GM18951 (cell line): Measurements from ENCODE around the gene SLIT3.
"Not testable (repeated sequence)": the region's sequence is repeated elsewhere in the genome, so short reads cannot be mapped to it uniquely, and the experiment has no call there.

Experiments
- POLR2A ChIP-seq: IDR thresholded peaks from 4 replicates; pipeline ENCODE4 v1.6.1; 2011; ENCODE audit warnings: mild to moderate bottlenecking; ENCODE audit not compliant: insufficient read length, insufficient read depth; ENCODE audit errors: extremely low read depth
- in situ Hi-C: fragments of 300-500 bp; cut with MboI; formaldehyde crosslinking; loops from one replicate; pipeline ENCODE4 v1.12.0; 2022; ENCODE audit warnings: low sequenced_read_pairs, mixed read lengths, inconsistent platforms; ENCODE audit not compliant: unreplicated experiment

The SLIT3 gene

DNA sequence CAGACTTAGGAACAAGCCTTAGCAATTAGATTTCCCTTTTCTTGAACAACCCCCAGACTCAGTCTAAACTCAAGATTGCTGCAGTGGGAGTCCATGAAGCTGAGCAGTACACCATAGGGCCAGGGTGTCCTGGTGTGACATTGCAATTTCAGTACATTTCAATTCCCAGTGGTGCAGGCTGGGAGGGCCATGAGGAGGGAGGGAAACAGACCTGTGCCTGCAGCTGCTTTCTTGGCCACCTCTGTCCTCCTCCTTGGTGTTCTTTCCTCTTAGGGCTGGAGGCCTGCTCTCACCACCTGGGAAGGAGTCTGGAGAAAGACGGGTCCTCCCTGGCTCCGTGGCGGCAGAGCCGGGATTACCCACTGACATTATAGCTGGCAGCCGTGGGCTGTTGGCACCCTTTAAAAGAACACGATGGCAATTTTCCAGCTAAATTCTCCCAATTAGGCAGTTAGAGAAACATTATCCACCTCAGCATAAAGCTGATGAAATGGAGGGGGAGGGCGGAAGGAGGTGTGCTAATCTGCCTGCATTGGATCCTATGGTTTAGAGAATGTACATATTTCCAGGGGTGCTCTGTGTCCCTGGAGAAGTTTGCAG is 186.4 kb downstream of the SLIT3 start:
- no peak for TF ChIP-seq POLR2A
- in situ Hi-C loops: no loop called here

DNA sequence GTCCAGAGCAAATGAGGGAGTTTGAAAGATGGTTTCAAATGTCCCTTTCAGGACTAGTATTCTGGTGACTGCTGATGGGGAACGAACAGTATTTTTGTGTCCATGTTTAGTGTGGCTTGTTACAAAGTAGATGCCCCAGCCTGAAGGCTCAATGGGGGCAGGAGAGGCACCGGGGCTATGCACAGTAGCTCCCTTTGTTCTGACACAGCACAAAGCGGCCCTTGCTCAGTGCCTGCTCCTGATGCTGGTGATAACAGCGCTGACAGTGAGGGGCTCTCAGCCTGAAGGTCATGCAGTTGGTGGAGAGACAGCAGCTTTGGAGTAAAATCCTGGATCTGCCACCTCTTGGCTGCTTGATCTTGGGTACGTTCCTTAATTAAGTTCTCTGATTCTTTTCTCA is 188.9 kb downstream of the SLIT3 start:
- TF ChIP-seq POLR2A: no peak
- in situ Hi-C loops: no loop called here

DNA sequence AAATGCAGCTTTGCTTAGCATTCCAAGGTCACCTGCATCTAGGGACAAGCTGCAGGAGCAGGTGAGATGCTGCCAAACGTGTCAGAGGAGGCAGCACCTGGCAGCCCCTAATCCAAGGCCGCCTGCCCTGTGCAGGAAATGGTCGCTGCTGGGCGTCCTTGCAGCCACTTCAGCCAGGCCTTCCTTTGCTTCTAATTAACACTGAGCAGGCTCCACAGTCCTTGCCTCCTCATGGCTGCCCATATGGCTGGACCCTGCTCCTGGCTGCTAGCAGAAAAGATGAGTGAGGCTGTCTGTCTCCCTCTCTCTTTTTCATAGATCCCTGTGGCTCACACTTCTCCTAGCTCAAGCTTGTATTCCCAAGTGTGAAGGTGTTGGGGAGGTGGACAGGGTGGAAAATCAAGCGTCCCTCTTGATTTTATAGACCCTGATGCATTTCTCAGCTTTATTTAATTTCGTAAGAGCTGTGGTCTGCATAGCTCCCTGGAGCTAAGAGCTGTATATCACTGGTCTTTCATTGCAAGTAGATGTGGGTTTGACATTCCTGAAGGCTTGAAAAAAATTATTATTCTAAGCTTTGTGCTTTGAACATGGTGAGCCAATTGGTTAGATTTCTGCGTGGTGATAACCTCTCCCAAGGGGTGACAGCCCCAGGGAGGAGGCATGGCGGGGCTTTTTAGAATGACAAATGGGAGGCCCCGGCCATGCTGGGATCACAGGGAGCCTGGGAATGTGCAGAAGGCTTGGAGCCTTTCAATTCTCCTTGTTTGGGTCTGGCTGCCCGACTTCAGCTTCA is 193.8 kb downstream of the SLIT3 start:
- no peak for TF ChIP-seq POLR2A
- in situ Hi-C loops: no loop called here

DNA sequence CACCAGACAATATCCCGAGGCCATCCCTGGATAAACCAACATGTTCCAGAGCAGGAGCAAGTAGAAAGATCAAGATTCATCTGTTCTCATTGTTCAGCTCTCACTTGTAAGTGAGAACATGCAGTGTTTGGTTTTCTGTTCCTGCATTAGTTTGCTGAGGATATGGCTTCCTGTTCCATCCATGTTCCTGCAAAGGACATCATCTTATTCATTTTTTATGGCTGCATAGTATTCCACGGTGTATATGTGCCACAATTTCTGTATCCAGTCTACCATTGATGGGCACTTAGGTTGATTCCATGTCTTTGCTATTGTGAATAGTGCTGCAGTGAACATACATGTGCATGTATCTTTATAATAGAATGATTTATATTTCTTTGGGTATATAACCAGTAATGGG is 195.4 kb downstream of the SLIT3 start:
- in situ Hi-C loops: not testable (repeated sequence)

DNA sequence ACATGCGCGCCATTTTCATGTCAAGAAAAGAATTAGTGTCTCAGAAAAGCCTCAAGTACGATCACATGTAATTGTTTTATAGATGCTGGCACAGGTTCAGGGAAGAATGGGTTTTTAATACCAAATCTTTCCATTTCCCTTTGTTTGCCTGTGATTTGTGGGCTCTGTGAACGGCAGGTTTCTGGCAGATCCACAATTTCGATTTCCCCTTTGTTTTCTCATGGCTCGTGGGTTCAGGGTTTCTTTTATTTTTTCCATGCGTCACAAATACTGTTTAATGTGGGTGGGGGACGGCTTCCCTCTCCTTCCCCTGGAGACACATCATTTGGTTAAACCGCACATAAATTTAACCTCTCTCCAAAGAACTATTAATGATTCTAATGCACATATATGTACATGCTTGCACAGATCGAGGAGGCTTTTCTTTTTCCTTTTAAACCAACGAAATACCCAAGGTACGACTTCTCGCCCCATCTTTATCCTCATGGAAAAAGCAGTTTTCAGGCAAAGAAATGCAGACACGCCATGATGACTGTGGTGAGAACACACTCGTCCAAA is 195.9 kb downstream of the SLIT3 start:
- in situ Hi-C loops: no loop called here
- TF ChIP-seq POLR2A: no peak

DNA sequence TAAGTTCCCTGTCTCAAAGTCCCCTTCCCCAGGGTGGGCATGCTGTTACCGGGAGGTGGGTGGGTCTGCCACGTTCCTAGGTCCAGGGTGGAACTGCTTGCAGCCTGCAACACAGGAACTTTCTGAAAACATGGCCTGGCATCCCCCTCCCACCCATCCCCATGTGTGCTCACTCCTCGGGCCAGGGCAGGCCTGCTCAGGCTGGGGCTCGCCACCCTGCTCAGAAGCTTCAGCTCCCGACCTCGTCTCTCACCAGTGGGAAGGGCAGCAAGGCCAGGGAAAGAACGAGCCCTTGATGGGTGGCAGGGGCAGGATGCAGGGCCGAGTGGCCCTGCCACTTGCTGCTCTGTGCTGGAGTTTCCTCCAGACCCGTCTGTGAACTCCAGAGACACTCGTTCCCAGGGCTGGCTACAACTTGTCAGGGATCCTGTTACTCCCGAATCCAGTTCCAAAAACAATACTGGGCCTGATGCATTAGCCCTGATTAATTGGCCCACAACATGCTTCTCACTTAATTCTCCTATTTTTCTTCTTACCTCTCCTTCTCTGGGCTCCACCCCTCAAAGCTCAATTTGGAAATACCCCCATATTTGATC is 197.3 kb downstream of the SLIT3 start:
- in situ Hi-C loops: no loop called here
- TF ChIP-seq POLR2A: no peak

DNA sequence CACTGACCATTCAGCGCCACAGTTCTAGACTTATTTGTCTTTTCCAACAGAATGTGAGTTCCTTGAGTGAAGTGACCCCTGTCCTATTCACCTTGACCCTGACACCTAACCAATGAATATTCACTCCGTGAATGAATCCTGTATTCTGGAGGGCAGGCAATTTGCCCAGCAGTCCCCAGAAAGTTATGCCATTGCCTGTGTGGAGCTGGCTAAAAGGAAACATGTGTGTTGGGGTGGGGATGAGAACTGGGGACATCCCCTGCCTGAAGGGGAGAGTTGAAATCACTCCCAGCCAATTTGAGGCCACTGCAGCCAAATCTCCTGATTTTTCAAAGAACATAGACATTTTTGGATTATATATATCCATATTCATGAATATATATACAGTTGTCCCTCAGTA is 199.0 kb downstream of the SLIT3 start:
- no peak for TF ChIP-seq POLR2A
- in situ Hi-C loops: no loop called here

DNA sequence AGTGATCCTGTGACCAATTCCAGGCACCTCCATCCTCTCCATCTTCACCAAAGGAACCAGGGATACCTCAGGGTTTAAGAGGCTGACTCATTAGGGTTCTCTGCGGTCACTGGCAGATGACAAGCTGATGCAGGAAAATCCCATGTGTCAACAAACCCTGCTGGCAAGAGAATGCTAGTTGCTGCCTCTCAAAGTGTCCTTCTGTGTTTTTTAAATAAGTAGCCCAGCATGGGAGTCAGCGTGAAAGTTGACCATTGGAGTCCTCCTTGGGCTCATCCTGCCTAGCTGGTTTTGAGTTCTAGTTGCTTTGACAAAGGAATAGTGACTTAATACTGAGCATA is 200.2 kb downstream of the SLIT3 start:
- no peak for TF ChIP-seq POLR2A
- in situ Hi-C loops: no loop called here

DNA sequence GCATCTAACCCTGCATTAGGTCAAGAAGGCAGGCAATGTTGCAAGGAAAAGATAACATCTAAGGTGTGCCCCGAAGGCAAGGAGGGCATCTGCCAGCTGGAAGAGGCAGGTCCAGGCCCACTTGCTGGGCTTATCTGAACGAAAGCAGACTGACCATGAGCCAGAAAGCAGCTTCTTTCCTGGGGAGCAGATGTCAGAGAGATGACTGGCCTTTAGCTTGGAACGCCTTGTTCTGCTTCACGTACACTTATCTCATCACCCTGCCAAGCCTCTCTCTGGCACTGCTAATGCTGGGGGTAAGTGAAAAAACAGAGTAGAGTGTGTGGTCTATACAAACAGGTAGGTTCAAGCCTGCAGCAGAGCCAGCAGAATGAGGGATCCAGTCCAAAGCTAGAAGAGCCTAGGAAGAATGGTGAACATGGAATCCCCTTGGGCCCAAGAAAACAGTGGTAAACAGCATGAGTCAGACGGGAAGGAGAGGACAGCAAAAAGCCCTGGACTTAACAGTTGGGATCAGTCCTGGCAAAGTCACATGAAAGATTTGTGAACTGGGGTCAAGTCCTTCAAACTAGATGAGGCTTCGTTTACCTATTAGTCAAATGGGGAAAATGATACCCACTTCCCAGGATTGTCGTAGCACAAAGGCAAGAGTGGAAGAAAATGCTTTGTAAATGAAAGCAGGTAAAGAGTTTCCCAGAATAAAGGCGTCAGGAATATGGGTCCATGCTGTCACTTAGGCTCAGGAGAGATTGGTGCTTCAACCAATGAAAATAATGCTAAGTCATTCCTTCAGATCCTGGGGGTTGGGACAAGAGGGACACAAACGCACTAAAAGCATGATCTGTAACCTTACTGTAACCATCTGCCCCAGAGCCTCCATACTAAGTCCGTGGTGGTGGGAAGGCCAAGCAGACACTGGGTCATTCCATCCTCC is 200.9 kb downstream of the SLIT3 start:
- in situ Hi-C loops: no loop called here
- no peak for TF ChIP-seq POLR2A

DNA sequence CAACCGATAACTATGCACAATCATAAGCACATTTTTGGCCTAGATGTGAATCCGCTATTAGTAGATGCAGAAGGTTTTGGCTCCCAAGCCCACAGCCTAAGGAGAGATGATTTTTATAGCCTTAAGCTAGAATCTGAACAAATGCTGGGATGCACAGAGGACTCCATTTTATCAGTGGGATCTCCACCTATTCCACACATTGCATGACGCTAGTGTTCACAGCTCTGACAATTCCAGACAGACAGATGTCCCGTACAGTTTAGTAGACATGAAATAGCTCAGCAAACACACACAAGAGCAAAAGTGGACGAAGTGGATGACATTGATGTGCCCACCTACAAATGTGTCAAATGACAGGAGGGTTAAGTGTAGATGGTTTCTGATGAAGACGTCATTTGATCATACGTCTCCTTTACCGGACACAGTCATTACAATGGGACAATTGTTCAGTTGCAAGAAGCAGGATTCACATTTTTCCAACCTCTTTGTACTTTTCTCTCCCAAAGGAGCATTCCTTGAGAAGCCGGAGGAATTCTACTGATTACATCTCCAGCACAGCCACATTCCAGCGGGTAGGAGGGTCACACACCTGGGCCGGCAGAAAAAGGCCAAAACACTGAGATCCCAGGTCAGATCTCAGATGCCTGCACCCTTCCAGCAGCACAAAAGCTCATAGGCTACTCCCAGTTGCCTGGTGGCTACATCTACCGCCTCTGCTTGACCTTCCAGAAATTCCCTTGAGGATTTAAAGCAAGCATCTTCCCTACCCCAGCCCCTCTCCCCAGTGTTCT is 202.4 kb downstream of the SLIT3 start:
- no peak for TF ChIP-seq POLR2A
- in situ Hi-C loops: no loop called here

DNA sequence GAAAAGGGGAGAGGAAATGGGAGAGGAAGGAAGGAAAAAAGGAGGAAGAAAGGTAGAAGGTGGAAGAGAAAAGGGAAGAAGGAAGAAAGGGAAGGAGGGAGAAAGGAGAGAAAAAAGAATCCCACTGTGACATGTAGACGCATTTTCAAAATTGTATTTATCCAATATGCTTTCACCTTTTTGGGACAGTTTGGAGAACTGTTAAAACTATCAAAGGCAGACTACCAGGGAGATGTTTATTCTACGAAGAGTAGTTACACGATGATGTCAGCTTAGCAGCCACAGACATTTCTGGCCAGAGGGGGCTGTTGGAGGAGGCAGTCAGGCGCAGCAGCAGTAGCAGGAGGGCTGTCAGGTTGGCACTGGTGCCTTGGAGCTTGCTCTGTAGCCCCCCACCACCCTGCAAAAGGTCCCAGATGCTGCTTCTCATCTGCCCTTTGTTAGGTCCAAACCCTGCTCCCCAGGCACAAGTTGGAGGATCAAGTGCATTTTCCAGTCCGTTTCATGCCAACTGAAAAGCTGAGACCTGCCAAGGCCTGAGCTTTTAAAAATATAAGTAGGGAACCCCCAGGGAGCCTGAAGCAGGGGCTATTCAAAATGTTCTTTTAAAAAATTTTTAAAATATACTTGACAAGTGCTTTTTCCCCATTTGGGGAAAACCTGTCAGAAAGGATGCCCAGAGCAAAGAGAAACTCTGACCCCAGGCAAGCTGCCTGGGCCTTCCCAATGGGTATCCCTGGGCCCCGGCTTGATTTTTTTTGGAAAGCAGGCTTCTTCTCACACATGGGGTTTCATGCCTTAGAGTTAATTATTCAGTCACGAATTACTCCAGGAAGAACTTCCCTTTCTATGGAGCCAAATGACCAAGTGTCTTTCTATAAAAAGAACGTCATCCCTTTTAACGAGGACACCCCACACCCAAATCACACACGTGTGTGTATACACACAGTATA is 203.3 kb downstream of the SLIT3 start:
- no peak for TF ChIP-seq POLR2A
- in situ Hi-C loops: no loop called here

DNA sequence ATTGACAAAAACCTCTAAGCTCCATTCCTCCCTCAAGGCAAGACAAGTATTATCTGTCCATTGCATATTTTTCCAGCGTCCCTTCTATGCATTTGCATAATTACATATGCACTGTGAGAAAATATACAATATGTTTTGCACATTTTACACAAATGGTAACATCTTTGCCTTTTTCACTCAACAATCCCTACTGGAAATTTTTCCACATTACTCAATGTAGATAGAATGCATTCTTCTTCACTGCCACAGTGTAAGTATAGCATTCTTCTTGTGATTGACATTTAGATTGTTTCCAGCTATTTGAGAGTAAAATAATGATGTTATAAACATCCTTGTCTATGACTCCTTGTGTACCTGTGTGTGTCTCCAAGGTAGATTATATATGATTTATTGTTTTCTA is 205.0 kb downstream of the SLIT3 start:
- in situ Hi-C loops: no loop called here

More for the DNA sequence above, 205.0 kb downstream of the SLIT3 start:
- TF ChIP-seq POLR2A: no peak
